HG02840 (cell line): Measurements from ENCODE around the gene ACAD9.
"Not testable (repeated sequence)": the region's sequence is repeated elsewhere in the genome, so short reads cannot be mapped to it uniquely, and the experiment has no call there.

ENCODE experiments used
- ATAC-seq: cut with Tn5 transposase; IDR thresholded peaks from one replicate; pipeline ENCODE4 v1.9.1; 2021; ENCODE audit warnings: mild to moderate bottlenecking, moderate library complexity, moderate number of reproducible peaks; ENCODE audit not compliant: unreplicated experiment, low FRiP score

Gene ACAD9

DNA sequence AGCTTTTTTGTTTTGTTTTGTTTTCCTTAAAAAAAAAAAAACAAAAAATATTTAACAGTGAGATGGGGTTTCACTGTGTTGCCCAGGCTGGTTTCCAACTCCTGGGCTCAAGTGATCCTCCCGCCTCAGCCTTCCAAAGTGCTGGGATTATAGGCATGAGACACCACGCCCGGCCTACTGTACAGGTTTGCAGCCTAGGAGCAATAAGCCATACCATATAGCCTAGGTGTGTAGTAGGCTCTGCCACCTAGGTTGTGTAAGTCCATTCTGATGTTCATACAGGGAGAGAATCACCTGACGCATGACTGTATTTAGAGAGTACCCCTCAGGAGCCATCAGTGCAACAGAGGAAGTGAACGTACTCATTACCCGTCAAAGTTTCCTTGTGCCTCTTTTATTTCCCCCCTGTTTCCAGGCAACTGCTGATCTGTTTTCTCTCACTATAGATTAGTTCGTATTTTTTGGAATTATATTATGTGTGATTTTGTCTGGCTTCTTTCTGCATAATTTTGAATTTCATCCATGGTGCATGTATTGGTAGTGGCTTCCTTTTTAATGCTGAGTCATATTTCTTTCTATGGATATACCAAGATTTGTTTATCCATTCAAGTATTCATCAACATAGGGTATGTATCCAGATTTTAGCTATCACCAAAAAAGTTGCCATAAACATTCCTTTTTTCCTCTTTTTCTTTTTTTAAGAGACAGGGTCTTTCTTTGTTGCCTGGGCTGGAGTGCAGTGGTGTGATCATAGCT is 9.9 kb downstream of the ACAD9 start:
- no peak for ATAC-seq

DNA sequence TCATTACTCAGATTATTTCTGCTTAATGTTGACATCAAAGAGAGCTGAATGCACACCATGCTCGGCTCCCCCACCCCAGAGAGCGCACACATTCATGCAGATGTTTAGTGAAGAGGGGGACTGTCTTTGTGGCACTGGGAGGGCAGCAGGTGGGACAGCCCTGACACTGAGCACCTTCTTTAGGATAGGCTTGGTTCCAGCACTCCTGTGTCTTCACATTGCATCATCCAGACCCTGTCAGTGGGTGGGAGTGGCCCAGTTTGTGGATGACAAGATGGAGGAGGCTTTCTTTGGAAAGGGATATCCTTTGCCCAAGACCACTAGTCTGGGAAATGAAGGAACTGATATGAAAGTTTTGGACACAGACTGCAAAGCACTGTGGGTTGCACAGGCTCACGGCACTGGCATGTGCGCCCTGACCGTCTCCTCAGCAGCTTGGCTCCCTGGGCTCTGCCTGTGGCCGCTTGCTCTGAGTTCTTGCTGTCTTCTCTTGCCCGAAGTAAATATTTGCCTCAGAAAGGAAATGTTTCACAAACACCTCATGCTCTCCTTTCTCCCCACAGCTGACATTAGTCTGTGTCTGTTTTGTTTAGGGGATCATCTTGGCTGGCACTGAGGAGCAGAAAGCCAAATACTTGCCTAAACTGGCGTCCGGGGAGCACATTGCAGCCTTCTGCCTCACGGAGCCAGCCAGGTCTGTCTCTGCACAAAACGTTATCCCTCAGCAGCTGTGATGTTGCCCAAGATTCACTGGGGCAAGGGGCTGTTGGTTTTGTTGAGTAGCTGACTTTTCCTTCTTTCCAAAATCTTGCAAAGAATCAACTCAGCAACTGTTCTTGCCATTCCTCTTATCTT is 16.6 kb downstream of the ACAD9 start:
- ATAC-seq: no peak

DNA sequence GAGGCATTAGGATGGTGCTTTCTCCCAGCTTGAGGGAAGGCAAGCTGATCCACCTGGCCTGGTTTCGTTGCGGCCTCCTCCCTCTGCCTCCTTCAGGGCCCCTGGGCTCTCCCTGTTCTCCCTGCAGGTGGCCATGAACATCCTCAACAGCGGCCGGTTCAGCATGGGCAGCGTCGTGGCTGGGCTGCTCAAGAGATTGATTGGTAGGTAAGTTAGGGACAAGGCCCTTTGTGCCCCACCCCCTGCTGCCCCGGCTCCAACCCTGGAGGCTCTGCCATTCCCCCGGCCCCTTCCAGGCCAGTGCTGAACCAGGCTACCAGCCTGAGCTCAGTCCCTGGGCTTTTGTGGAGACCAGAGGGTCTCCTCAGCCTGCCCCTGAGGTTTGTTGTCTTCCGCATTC is 23.0 kb downstream of the ACAD9 start:
- ATAC-seq: no peak

DNA sequence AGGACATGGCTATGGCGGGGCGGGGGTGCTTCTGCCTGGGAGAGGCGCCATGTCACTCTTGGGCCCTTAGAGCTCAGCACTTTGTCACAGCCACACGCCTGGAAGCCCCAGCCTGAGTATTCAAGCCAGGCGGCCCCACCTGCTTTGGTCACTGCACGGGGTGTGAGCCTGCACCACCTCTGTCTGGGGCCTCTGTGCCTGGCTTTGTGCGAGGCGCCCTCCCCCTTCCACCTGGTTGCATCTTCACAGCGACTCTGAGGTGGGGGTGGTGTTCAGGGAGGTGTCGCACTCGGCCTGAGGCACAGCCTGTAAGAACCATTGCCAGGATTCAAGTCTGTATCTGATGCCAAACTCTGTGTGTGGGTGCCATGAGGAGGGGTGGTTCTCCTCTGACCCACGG is 24.1 kb downstream of the ACAD9 start:
- ATAC-seq: no peak

DNA sequence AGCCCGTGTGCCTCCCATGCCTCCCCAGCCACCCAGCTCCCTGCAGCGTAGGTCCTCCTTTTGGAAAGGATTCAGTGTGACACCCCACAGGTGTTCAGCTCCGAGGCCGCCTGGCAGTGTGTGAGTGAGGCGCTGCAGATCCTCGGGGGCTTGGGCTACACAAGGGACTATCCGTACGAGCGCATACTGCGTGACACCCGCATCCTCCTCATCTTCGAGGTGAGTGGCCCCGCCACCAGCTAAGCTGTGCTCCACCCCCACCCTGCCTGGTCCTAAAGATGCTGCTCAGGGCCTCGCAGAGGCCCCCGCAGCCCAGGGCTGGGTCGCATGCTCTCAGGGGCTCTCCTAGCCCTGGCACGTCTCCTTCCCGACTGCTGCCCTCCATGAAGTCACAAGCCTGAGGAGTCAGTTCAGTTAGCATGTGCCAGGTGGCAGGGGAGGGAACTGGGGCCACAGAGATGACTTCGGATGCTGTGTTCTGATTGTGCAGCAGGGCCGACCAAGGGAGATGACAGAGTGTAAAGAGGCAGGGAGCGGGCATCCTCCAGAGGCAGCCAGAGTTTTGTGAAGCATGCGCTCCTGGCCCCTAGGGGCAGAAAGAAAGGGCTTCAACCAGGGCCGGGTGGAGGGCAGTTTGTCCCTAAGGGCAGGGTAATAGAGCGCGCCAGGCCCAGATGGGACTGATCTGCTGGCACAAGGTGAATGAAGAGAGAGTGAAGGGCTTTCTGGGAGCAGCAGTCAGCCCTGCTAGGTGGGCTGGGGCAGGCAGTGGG is 26.8 kb downstream of the ACAD9 start:
- no peak for ATAC-seq

DNA sequence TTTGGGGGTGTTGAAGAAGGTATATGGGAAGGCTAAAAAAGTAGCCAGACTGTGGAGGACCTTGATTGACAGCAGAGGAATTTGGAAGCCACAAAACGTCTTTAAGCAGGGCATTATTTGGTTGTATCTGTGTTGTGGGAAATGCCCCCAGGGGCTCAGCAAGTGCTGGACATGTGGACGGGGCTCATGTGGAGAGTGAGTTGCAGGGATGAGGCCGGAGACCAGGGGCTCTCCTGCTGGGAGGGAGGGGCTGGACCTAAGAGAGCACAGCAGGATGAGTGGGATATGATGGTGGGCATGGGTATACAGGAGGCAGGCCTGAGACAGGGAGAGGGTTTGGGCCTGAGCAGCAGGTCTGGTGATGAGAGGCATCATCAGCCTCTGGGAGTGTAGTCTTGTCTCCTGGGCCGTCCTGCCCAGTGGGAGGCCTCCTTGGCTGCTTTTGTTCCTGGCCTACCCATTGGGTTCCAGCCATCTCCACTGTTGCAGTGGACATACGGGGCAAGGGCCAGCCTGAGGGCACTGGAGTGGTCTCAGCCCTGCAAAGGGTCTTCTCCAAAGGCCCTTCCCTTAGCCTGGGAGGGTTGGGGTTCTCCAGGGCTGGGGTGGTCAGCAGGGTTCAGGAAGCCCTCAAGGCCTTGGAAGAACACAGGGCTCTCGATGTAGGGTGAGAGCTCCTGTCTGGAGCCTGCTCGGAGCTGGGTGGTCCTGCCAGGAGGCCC is 27.5 kb downstream of the ACAD9 start:
- no peak for ATAC-seq

DNA sequence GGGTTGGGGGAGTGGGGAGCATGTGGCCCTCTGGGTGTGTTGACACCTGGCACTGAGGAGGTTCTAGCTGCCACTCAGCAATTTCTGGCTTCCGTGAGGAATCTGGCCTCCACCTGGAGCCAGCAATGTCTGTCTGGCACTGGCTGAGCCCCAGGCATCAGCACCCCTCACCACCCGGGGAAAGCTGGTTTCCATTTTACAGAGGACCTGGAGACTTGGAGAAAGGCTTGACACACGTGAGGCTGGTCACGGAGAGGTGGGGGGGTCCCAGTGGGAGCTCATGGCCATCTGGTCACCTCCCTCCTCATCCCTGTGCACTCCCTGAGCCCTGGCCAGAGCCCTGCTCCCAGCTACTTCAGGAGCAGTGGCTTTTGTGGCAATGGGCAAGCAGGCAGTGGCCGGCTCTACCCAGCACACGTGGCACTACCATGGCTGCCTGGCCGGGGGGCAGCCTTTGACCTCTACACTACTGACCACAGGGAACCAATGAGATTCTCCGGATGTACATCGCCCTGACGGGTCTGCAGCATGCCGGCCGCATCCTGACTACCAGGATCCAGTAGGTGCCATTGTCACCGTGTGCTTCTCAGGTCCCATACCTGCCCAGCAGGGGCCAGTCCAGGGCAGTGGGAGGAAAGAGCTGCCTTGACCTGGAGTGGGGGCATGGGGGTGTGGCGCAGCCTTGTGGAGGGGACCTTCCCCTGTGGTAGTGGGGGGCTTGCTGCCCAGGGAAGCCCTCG is 28.5 kb downstream of the ACAD9 start:
- ATAC-seq: no peak

DNA sequence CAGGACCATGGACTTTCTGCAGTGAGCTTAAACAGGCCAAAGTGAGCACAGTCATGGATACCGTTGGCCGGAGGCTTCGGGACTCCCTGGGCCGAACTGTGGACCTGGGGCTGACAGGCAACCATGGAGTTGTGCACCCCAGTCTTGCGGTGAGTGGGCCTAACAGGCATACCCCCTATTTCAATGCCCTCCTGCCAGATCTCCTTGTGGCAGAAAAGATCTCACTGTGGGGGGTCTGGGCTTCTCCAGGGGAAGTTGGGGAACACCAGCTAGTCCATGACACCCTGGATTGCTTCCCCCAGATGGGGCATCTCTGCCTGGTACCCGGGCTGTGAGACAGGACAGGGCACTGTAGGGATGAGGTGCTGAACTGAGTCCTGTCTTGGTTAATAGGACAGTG is 29.5 kb downstream of the ACAD9 start:
- no peak for ATAC-seq

DNA sequence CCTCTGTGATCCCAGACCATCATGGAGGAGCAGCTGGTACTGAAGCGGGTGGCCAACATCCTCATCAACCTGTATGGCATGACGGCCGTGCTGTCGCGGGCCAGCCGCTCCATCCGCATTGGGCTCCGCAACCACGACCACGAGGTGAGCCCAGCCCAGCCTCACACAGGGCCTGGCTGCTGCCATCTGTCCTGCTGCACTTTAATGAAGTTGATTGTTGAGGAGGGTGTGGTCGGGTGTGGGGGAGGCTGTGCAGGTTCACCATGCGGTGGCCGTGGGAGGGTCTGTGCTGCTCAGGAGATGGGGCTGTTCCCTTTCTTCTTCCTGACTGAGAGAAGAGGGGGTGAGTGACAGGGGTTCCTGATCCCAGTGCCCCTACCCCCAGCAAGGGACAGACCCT is 30.6 kb downstream of the ACAD9 start:
- ATAC-seq: no peak

DNA sequence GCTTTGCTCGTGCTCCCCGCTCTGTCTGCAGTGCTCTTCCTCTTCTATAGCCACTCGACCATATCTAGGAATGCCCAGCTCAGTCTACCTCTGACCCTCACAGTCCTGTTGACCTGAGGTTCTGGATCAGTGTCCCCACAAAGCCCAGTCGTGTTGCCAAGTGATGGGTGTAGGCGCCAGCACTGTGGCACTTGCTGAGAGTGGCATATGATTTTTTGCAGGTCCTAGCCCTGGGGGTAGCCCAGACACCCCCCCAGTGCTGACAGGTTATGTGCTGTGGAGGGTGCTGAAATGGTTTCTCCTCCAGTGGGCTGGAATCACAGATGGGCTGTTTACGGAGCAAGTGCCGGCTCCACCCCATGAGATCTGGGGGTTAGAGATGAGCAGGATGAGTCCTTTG is 32.5 kb downstream of the ACAD9 start:
- no peak for ATAC-seq

DNA sequence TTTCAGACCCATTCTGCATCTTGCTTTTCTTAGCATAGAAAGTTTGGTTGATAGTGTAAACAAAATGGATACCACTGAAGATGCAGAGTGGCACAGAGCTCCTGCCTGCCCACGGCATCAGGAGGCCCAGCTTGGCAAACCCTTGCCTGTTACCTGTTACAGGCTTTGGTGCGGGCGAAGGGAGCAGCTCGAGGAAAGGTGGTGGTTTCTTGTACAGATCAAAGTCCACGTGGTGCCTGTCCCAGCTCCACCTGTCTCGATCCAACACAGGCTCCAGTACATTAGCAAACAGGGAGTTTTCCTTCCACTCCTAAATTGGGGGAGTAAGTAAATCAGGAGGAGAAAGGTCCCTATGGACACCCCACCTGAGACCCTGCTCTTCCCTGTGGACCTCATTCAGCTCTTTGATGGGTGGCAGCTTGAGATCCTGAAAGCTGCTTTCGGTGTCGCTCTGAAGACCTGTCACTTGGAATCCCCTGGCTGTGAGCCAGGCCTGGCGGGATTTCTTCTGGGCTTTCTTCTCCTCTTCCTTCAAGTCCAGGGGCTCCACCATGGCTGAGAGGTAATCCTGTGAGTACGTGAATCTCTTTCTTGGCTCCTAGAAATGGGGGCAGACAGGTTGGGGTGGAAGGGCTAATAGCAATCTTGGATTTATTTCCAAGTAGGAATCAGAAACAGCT is 35.7 kb downstream of the ACAD9 start:
- no peak for ATAC-seq

DNA sequence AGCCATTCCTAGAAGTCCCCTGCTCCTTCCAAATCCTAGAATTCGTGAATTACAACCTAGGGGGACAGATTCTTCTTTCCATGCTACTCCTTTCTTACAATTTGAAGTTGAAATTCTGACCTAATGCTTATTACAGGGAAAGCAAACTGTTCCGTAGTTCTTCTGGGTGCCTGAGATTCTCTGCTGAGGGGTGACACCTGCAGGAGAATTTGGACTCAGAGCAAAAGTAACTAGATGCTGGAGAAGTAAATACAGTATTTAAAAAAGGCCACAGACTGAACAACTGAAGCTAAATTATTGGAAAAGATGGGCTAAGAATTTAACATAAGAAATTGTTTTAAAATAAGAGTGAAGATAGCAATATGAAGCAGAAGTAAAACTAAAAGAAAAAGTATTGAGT is 37.9 kb downstream of the ACAD9 start:
- no peak for ATAC-seq

DNA sequence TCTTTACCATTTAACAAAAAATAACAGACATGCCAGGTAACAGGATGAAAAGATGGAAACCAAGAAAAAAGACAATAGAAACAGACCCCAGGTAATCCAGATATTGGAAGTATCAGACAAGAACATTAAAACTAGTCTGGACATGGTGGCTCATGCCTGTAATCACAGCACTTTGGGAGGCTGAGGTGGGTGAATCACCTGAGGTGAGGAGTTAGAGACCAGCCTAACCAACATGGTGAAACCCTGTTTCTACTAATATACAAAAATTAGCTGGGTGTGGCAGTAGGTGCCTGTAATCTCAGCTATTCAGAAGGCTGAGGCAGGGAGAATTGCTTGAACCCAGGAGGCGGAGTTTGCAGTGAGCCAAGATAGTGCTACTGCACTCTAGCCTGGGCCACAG is 40.6 kb downstream of the ACAD9 start:
- no peak for ATAC-seq

DNA sequence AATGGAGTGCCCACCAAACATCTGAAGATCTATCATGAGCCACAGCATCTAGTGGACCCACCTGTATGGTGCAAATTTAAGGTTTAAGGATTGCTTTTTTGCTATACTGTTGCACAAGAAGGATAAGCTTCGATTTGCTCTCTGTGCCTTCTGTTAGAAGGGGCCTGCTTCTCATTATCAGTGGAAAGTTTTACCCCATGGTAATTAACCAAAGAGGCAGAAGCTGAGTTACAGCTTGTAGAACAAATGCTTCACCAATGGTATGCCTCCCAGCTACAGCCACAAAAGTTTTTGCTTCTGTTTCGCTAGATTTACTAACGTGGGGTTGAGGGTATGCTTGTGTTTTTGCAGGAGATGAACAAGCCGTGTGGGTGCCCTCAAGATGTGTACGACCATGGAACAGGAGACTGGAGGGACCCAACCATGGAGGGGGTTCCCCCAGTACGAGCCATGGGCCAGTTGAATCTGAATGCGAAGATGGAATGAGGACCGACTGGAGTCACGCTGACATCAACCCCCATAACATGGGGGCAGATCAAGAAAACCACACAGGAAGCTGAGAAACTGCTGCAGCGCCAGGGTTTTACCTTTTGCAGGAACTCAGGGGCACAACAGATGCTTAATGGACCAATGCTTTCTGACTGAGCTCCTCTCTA is 43.5 kb downstream of the ACAD9 start:
- ATAC-seq: no peak

DNA sequence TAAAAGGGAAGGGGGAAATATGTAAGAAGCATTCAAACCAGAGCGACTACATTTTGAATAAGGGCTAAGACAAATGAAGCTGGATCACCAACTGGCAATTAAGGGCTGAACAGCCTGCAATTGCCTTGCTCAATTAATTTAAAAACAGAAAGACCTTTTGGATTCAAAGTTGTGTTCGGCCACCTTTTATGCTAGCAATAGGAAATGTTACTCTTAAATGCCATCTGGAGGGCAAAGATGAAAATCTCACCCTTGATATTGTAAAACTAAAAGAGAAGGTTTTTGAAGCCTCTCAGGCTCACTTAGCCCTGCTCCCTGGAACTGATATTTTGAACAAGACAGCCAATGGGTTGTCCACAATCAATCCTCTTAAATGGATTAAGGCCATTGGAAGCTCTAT is 44.2 kb downstream of the ACAD9 start:
- ATAC-seq: no peak

DNA sequence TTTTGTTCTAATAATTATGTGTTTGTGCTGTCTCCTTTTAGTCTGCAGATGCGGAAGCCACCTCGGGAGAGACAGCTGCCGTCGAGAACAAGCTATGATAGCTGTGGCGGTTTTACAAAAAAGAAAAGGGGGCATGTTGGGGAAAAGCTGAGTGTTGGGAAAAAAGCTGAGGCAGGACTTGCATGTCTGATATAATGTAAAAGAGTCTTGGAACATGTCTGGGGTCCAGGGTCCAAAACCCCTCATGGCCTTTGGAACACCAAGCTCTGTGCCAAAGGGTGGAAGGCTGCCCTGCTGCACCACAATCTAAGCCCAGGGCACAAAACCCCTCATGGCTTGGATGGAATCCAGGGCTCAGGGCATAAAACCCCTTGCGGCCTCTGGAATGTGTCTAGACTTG is 44.6 kb downstream of the ACAD9 start:
- ATAC-seq: not testable (repeated sequence)

DNA sequence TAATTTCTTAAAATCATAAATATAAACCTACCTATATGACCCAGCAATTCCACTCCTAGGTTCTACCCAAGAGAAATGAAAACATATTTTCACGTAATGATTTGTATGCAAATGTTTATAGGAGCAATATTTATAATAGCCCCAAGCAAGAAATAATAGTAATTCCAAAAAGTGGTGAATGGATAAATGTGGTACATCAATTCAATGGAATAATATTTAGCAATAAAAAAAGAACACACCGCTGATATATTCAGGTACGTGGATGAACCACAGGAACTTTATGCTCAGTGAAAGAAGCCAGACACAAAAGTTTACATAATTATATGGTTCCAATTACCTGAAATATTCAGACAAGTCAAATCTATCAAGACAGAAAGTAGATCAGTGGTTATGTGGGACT is 49.9 kb downstream of the ACAD9 start:
- no peak for ATAC-seq

DNA sequence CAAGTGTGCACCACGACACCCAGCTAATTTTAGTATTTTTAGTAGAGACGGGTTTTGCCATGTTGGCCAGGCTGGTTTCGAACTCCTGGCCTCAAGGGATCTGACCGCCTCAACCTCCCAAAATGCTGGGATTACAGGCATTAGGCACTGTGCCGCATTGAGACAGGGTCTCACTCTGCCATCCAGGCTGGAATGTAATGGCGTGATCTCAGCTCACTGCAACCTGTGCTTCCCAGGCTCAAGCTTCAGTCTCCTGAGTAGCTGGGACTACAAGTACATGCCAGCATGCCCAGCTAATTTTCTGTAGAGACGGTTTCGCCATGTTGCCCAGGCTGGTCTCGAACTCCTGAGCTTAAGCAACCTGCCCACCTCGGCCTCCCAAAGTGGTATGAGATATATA is 51.6 kb downstream of the ACAD9 start:
- ATAC-seq: no peak
